Endothelial cell of umbilical vein (primary cell): ENCODE measurements around the gene TIMM23B. TPM values are rescaled to one million over a fixed set of nuclear protein-coding genes. Genes with fewer than 3 reads are reported as not detected.
A peak's percentile ranks its signal among the peaks of the same experiment; 100 is the strongest.
"Not testable (repeated sequence)": the region's sequence is repeated elsewhere in the genome, so short reads cannot be mapped to it uniquely, and the experiment has no call there.

Experiments used
- Bru-seq: library from RNA; stranded (reverse); fragments of 400-500 nt; gene quantifications from one replicate; lab custom pipeline; 2021; lab: Mats Ljungman, UMichigan
- BruChase-seq, 2 experiments: library from RNA; stranded (reverse); fragments of 400-500 nt; gene quantifications; one replicate each; lab custom pipeline; 2021; lab: Mats Ljungman, UMichigan
- BruUV-seq: library from RNA; stranded (reverse); fragments of 400-500 nt; replicated peaks from 2 replicates; lab custom pipeline; 2021; lab: Mats Ljungman, UMichigan
- CTCF ChIA-PET: fragments of 300-600, 350-600 bp; sonication (Branson Sonifier 250); formaldehyde crosslinking; loops from one replicate; lab custom pipeline; 2021; ENCODE audit warnings: antibody characterized with exemption, inconsistent platforms; lab: Charles Lee
- POLR2A ChIA-PET: fragments of 300-600, 350-600 bp; sonication (Branson Sonifier 250); formaldehyde crosslinking; loops from one replicate; lab custom pipeline; 2021; ENCODE audit warnings: antibody characterized with exemption, inconsistent platforms; lab: Charles Lee
- DNase-seq: peaks from one replicate; pipeline ENCODE4 v3.0.0-alpha.2; 2011; ENCODE audit warnings: low read depth, low spot score
- FAIRE-seq: peaks from 2 replicates; lab custom pipeline; 2011; peaks lifted over from hg19 to GRCh38; lab: Jason Lieb, UNC
- H2AFZ ChIP-seq: 2 replicates; pipeline ENCODE4 v1.6.0; 2012; ENCODE audit warnings: low read depth, low read length, control low read depth, inconsistent platforms
- H3K27ac ChIP-seq: 2 replicates; pipeline ENCODE4 v1.5.1; 2011; ENCODE audit warnings: low read depth, mild to moderate bottlenecking, control low read depth, low read length, moderate library complexity; ENCODE audit not compliant: insufficient read depth
- H3K27me3 ChIP-seq, 2 experiments: 2 replicates each; pipeline versions ENCODE4 v1.6.0 to v1.6.1; 2011; ENCODE audit warnings: low read length in 2 of 2, mixed read lengths in 1 of 2; ENCODE audit not compliant: control insufficient read depth in 2 of 2, insufficient read depth in 2 of 2
- H3K36me3 ChIP-seq, 2 experiments: 2 replicates in 1 of 2; 3 replicates in 1 of 2; pipeline ENCODE4 v1.5.1; 2011; ENCODE audit warnings: low read length in 2 of 2, mild to moderate bottlenecking in 1 of 2, moderate library complexity in 1 of 2; ENCODE audit not compliant: control insufficient read depth in 2 of 2, insufficient read depth in 2 of 2; ENCODE audit errors: extremely low read depth in 1 of 2
- H3K4me1 ChIP-seq: 3 replicates; pipeline ENCODE4 v1.5.1; 2011; ENCODE audit warnings: mild to moderate bottlenecking, low read length; ENCODE audit not compliant: control insufficient read depth, insufficient read depth; ENCODE audit errors: extremely low read depth
- H3K4me2 ChIP-seq: 2 replicates; pipeline ENCODE4 v1.6.1; 2011; ENCODE audit warnings: low read length, control low read depth, mixed read lengths; ENCODE audit not compliant: insufficient read depth
- H3K4me3 ChIP-seq, 3 experiments: fragments of 200-600 bp in 1 of 3; sonication (generic), shearing (Covaris generic) in 1 of 3; replicated peaks in 1 of 3; 2 replicates each; pipeline ENCODE4 v1.5.1; 2011 to 2016; ENCODE audit warnings: control low read depth in 3 of 3, low read length in 3 of 3, mild to moderate bottlenecking in 2 of 3, inconsistent platforms in 1 of 3, low read depth in 1 of 3, moderate library complexity in 1 of 3; ENCODE audit not compliant: insufficient read depth in 1 of 3
- H3K79me2 ChIP-seq: 2 replicates; pipeline ENCODE4 v1.6.0; 2012; ENCODE audit warnings: low read length, inconsistent platforms; ENCODE audit not compliant: control insufficient read depth, insufficient read depth
- H3K9ac ChIP-seq: replicated peaks from 2 replicates; pipeline ENCODE3; 2011; ENCODE audit warnings: low read length, control low read depth; ENCODE audit not compliant: insufficient read depth; ENCODE audit errors: extremely low read depth
- H3K9me1 ChIP-seq: replicated peaks from 3 replicates; pipeline ENCODE4 v1.6.0; 2011; ENCODE audit warnings: mild to moderate bottlenecking, low read length; ENCODE audit not compliant: control insufficient read depth, insufficient read depth; ENCODE audit errors: extremely low read depth
- H3K9me3 ChIP-seq: replicated peaks from 2 replicates; pipeline ENCODE4 v1.5.1; 2012; ENCODE audit warnings: low read length, inconsistent platforms; ENCODE audit not compliant: control insufficient read depth, insufficient read depth
- H4K20me1 ChIP-seq: replicated peaks from 2 replicates; pipeline ENCODE3; 2011; ENCODE audit warnings: mild to moderate bottlenecking, low read length; ENCODE audit not compliant: control insufficient read depth, insufficient read depth; ENCODE audit errors: extremely low read depth
- POLR2A ChIP-seq: IDR thresholded peaks from 2 replicates; pipeline ENCODE4 v1.6.1; 2012; ENCODE audit warnings: low read depth, mild to moderate bottlenecking, control low read depth, low read length
- POLR2AphosphoS5 ChIP-seq: IDR thresholded peaks from 2 replicates; pipeline ENCODE4 v1.6.1; 2012; ENCODE audit warnings: low read depth, mild to moderate bottlenecking, control low read depth, low read length, moderate library complexity; ENCODE audit not compliant: insufficient read depth
- dilution Hi-C: fragments of 300-500 bp; cut with MboI; formaldehyde crosslinking; loops from one replicate; pipeline ENCODE4 v1.15.0; 2019; ENCODE audit warnings: low sequenced_read_pairs; ENCODE audit not compliant: extremely low pct_ligation_motif_present
- intact Hi-C: fragments of 100-400 bp; cut with micrococcal nuclease; formaldehyde crosslinking; loops from one replicate; pipeline ENCODE4 v1.10.0; 2022
- long read RNA-seq: library from polyadenylated mRNA; stranded (forward); transcript quantifications from one replicate; pipeline ENCODE4 v2.0.0, GENCODE V29; 2021
- polyA minus RNA-seq, 3 experiments: library from RNA; depleted of rRNA, polyadenylated mRNA; stranded (reverse); fragments of >200 nt; gene quantifications; 1 replicate in 1 of 3; 2 replicates in 2 of 3; pipeline ENCODE4 v1.2.3, GENCODE V29; 2011
- polyA plus RNA-seq, 4 experiments: library from polyadenylated mRNA; depleted of rRNA in 3 of 4; stranded (reverse) in 3 of 4; unstranded in 1 of 4; fragments of >200 nt; gene quantifications; 2 replicates each; pipeline versions ENCODE4 v1.2.1 to v1.2.3, GENCODE V29; 2011 to 2012; ENCODE audit warnings: missing spikeins in 1 of 4
- total RNA-seq: library from RNA; stranded (reverse); gene quantifications from 2 replicates; pipeline ENCODE4 v1.2.3, GENCODE V29; 2021

TIMM23B gene
- total RNA-seq (18.7 and 19.4 TPM in 2 replicates), polyA plus RNA-seq (10.6 and 14.4 TPM in 2 replicates), polyA minus RNA-seq (21.5 and 28.3 TPM in 2 replicates), Bru-seq, nascent RNA (percentile 91 among the genes with signal in this experiment), BruChase-seq, experiment 1, labeled RNA remaining after a 6-hour chase (percentile 86 among the genes with signal in this experiment), BruChase-seq, experiment 2, labeled RNA remaining after a 2-hour chase (percentile 89 among the genes with signal in this experiment)
- 9.9 TPM in 2 replicates for polyA plus RNA-seq (2011; cell fraction: cytosol; rRNA removed)
- polyA plus RNA-seq (2011; cell fraction: nucleus; rRNA removed) = 41.3 and 48.4 TPM in 2 replicates
- 14.2 and 14.8 TPM in 2 replicates for polyA plus RNA-seq (2012)
- 12.2 TPM for polyA minus RNA-seq (2011; cell fraction: cytosol; rRNA and poly(A)+ RNA removed)
- polyA minus RNA-seq (2011; cell fraction: nucleus; rRNA and poly(A)+ RNA removed) = 43.5 and 44.2 TPM in 2 replicates
- long read RNA-seq, transcript TIMM23B-201 (7 exons, 1,142 nt) = major isoform, 27 of 36 reads
- long read RNA-seq, partial matches to known transcripts = 1 of 36 reads
- long read RNA-seq, other reads (novel, unspliced or antisense) = 8 of 36 reads

- Histone ChIP-seq H3K4me2 (peak within 1 kb of the TSS; percentile 64), H3K9ac (peak within 1 kb of the TSS; percentile 91), H2AFZ (peak within 1 kb of the TSS; percentile 79), H3K79me2 (peaks cover 45% of the 10 kb centered on the region), H3K27ac (peak within 1 kb of the TSS; percentile 57), H3K4me3 (peak within 1 kb of the TSS; percentile 55 to 72 (median 72))
- FAIRE-seq = peak; percentile 88
- CTCF ChIA-PET, H3K36me3 ChIP-seq, H4K20me1 ChIP-seq, dilution Hi-C loops, H3K27me3 ChIP-seq, POLR2A ChIA-PET, H3K4me1 ChIP-seq, H3K9me1 ChIP-seq, H3K9me3 ChIP-seq: not testable (repeated sequence)
- TF ChIP-seq POLR2AphosphoS5 (peak; percentile 63), POLR2A (peak; percentile 51)
- intact Hi-C loops = loop anchor here (1.0 kb wide), 1 partner anchor 348 kb away; no protein-coding TSS in a partner anchor
- BruUV-seq = TSS peak; percentile 57
- DNase-seq = peak; percentile 76
Observed at GRCh38 chr10:49941447-49942338, at the start of gene TIMM23B, which contains the start of gene PARG. TIMM23B (plus strand) TSS chr10:49942053; CDS start chr10:49942195, 142 bp downstream. PARG (minus strand) TSS chr10:49942027; CDS start chr10:49941725, 302 bp downstream.

DNA sequence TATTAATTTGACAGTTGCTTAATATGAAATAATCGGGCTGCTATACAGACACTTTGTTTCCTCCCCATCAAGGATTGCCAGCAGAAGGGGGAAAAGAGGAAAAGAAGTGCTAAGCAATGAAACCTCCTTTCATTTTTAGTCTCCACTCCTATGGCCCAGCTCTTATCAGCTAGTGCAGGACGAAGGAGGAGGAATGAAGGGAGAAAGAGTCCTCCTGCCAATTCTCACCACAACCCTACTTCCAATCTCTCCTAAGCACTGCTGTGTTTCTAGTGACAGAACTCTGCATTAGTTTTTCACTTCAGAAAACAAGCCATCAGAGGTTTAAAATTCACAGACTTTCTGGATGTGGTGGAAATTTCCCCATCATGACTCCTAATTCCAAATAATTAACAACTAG, 41.9 kb upstream of the TIMM23B start:
- H3K9me1 ChIP-seq, H3K4me3 ChIP-seq, H3K4me1 ChIP-seq, H3K9ac ChIP-seq, dilution Hi-C loops, intact Hi-C loops, CTCF ChIA-PET, H3K27ac ChIP-seq, H3K4me2 ChIP-seq, FAIRE-seq, H2AFZ ChIP-seq, H3K36me3 ChIP-seq, POLR2A ChIA-PET, H3K79me2 ChIP-seq, H3K27me3 ChIP-seq, H3K9me3 ChIP-seq, H4K20me1 ChIP-seq, DNase-seq, BruUV-seq: not testable (repeated sequence)

GRCh38 chr10:49900406-49900805, 41.4 kb upstream of the TIMM23B start:
- H3K36me3 ChIP-seq, H3K27ac ChIP-seq, H3K79me2 ChIP-seq, H3K27me3 ChIP-seq, intact Hi-C loops, H4K20me1 ChIP-seq, H3K9me3 ChIP-seq, H3K4me1 ChIP-seq, H3K4me3 ChIP-seq, H3K9me1 ChIP-seq, H2AFZ ChIP-seq, FAIRE-seq, DNase-seq, POLR2A ChIA-PET, CTCF ChIA-PET, H3K9ac ChIP-seq, dilution Hi-C loops, BruUV-seq, H3K4me2 ChIP-seq: not testable (repeated sequence)
